HepG2 (cell line): ENCODE data around the gene STIM1. TPM values are rescaled to one million over a fixed set of nuclear protein-coding genes. Genes with fewer than 3 reads are reported as not detected.
A peak's percentile ranks its signal among the peaks of the same experiment; 100 is the strongest.

Experiments used
- ADNP ChIP-seq: sonication (generic); formaldehyde crosslinking; IDR thresholded peaks from 2 replicates; pipeline ENCODE4 v1.4.0; 2020; ENCODE audit warnings: missing genetic modification reagents
- ATM ChIP-seq: fragments of 450-650 bp; IDR thresholded peaks from 2 replicates; pipeline ENCODE4 v1.7.1; 2017; ENCODE audit warnings: mild to moderate bottlenecking, borderline replicate concordance
- KLF12 ChIP-seq: sonication (generic); formaldehyde crosslinking; IDR thresholded peaks from 2 replicates; pipeline ENCODE4 v1.4.0; 2020; ENCODE audit warnings: missing genetic modification reagents, borderline replicate concordance
- MBD4 ChIP-seq: IDR thresholded peaks from 2 replicates; pipeline ENCODE4 v1.6.1; 2012; ENCODE audit warnings: low read length, inconsistent platforms, borderline replicate concordance
- REST ChIP-seq, 2 experiments: IDR thresholded peaks; 2 replicates each; pipeline ENCODE4 v1.6.1; 2011 to 2012; ENCODE audit warnings: low read length in 2 of 2, borderline replicate concordance in 1 of 2, low read depth in 1 of 2, mild to moderate bottlenecking in 1 of 2, moderate library complexity in 1 of 2
- SIX4 ChIP-seq: sonication (generic); formaldehyde crosslinking; IDR thresholded peaks from 2 replicates; pipeline ENCODE4 v1.4.0; 2020; ENCODE audit warnings: missing genetic modification reagents
- SNAPC2 ChIP-seq: sonication (generic); formaldehyde crosslinking; IDR thresholded peaks from 2 replicates; pipeline ENCODE4 v1.8.1; 2022; ENCODE audit warnings: mild to moderate bottlenecking, missing genetic modification reagents
- TFE3 ChIP-seq: IDR thresholded peaks from 2 replicates; pipeline ENCODE4 v1.6.1; 2016
- TRIM24 ChIP-seq: sonication (generic); formaldehyde crosslinking; IDR thresholded peaks from 2 replicates; pipeline ENCODE4 v1.8.0; 2022; ENCODE audit warnings: mild to moderate bottlenecking, missing genetic modification reagents
- ZBTB20 ChIP-seq: sonication (generic); formaldehyde crosslinking; IDR thresholded peaks from 2 replicates; pipeline ENCODE4 v1.8.1; 2023; ENCODE audit warnings: missing genetic modification reagents, low read depth, mild to moderate bottlenecking, borderline replicate concordance
- ZBTB26 ChIP-seq: IDR thresholded peaks from 2 replicates; pipeline ENCODE4 v1.6.1; 2016; ENCODE audit warnings: missing compliant biosample characterization, missing genetic modification reagents, borderline replicate concordance
- ZNF136 ChIP-seq: sonication (generic); formaldehyde crosslinking; IDR thresholded peaks from 2 replicates; pipeline ENCODE4 v1.8.1; 2022; ENCODE audit warnings: low read depth, mild to moderate bottlenecking, moderate library complexity, missing genetic modification reagents
- ZNF503 ChIP-seq: sonication (generic); formaldehyde crosslinking; IDR thresholded peaks from 2 replicates; pipeline ENCODE4 v1.4.0; 2020; ENCODE audit warnings: missing genetic modification reagents
- ZNF646 ChIP-seq: sonication (generic); formaldehyde crosslinking; IDR thresholded peaks from 2 replicates; pipeline ENCODE4 v1.9.0; 2021; ENCODE audit warnings: mild to moderate bottlenecking, missing genetic modification reagents
- polyA plus RNA-seq, 8 experiments: library from polyadenylated mRNA; depleted of rRNA in 3 of 8; stranded (reverse) in 7 of 8; unstranded in 1 of 8; fragments of >200 nt; fragmentation: Illumina TruSeq in 4 of 8; extraction: Trizol in 4 of 8; gene quantifications; 2 replicates each; pipeline versions ENCODE4 v1.2.1 to v1.2.3, GENCODE V29; 2011 to 2016; ENCODE audit warnings: low read depth in 4 of 8, missing spikeins in 1 of 8, mixed read lengths in 1 of 8; ENCODE audit not compliant: insufficient read depth in 1 of 8
- total RNA-seq, 5 experiments: library from RNA; depleted of rRNA; stranded (reverse); fragments of >200 nt; fragmentation: Illumina TruSeq; extraction: Trizol; gene quantifications; 2 replicates each; pipeline ENCODE4 v1.2.3, GENCODE V29; 2016; ENCODE audit warnings: low read depth in 1 of 5

STIM1 gene
- total and polyA plus RNA-seq, 2 of the 13 experiments (the other 11 are each of a cell fraction or from before 2014, with no cell fraction given) = 19.2 to 28.5 TPM

- peak; percentile 93 for TF ChIP-seq ZNF646 (CRISPR knock-in tag)
- TF ChIP-seq ZNF136 (CRISPR knock-in tag) = no peak
- no peak for TF ChIP-seq ATM
- TF ChIP-seq ZBTB20 (CRISPR knock-in tag) = peak; percentile 77; the same call in 1 of the 2 replicates
- 0 out of 2 replicates have a peak, but pooled peaks have one; percentile 29 for TF ChIP-seq ZBTB26 (CRISPR knock-in tag)
- no peak for TF ChIP-seq MBD4
- TF ChIP-seq SIX4 = no peak
- TF ChIP-seq TFE3 (CRISPR knock-in tag) = no peak
- no peak for TF ChIP-seq SNAPC2
- no peak for TF ChIP-seq ZNF503 (CRISPR knock-in tag)
- TF ChIP-seq ADNP (CRISPR knock-in tag) = no peak
- no peak for TF ChIP-seq KLF12 (CRISPR knock-in tag)
- peak; percentile 75 for TF ChIP-seq TRIM24 (CRISPR knock-in tag)
- TF ChIP-seq REST (IDR thresholded peaks at IDR 0.05; ENCODE audit: borderline replicate concordance in 1 of 2, low read depth in 1 of 2, low read length in 2 of 2) = no peak
These were observed 77.7 kb downstream of the STIM1 start (continued) for GRCh38 chr11:3933165-3933628.
